Loucy (cell line): ENCODE measurements around the gene GSTT4.

Experiments
- H2AFZ ChIP-seq: fragments of 200-600 bp; sonication (generic); 2 replicates; pipeline ENCODE4 v1.6.0; 2016; ENCODE audit warnings: antibody characterized with exemption, mild to moderate bottlenecking, low read length, moderate library complexity
- H3F3A ChIP-seq: fragments of 200-600 bp; 2 replicates; pipeline ENCODE4 v1.6.0; 2016; ENCODE audit warnings: antibody characterized with exemption, low read depth, mild to moderate bottlenecking
- H3K27me3 ChIP-seq: fragments of 200-600 bp; sonication (generic); 2 replicates; pipeline ENCODE4 v1.6.1; 2014; ENCODE audit warnings: low read length, mild to moderate bottlenecking; ENCODE audit not compliant: insufficient read depth, poor library complexity, severe bottlenecking
- H3K36me3 ChIP-seq: fragments of 200-600 bp; sonication (generic); 2 replicates; pipeline ENCODE4 v1.6.1; 2016; ENCODE audit warnings: low read length; ENCODE audit not compliant: insufficient read depth
- H3K4me1 ChIP-seq: fragments of 200-600 bp; sonication (generic); 2 replicates; pipeline ENCODE4 v1.5.1; 2014; ENCODE audit warnings: low read length, mild to moderate bottlenecking; ENCODE audit not compliant: insufficient read depth, poor library complexity, severe bottlenecking
- H3K4me2 ChIP-seq: fragments of 200-600 bp; sonication (generic); 2 replicates; pipeline ENCODE4 v1.6.0; 2014; ENCODE audit warnings: antibody characterized with exemption, low read length, low read depth, mild to moderate bottlenecking; ENCODE audit not compliant: poor library complexity, severe bottlenecking
- H3K4me3 ChIP-seq: fragments of 200-600 bp; sonication (generic); 2 replicates; pipeline ENCODE4 v1.5.1; 2014; ENCODE audit warnings: low read length, mild to moderate bottlenecking, mixed read lengths; ENCODE audit not compliant: poor library complexity, severe bottlenecking
- H3K79me2 ChIP-seq: fragments of 200-600 bp; sonication (generic); 2 replicates; pipeline ENCODE4 v1.6.1; 2014; ENCODE audit warnings: low read length; ENCODE audit not compliant: insufficient read depth
- H3K9ac ChIP-seq: fragments of 200-600 bp; sonication (generic); 2 replicates; pipeline ENCODE4 v1.6.0; 2014; ENCODE audit warnings: mild to moderate bottlenecking, low read depth, low read length, moderate library complexity; ENCODE audit not compliant: poor library complexity, severe bottlenecking
- H3K9me2 ChIP-seq: fragments of 200-600 bp; sonication (generic); replicated peaks from 2 replicates; pipeline ENCODE4 v1.6.1; 2016; ENCODE audit warnings: low read depth, low read length, mixed read lengths
- H3K9me3 ChIP-seq: fragments of 200-600 bp; sonication (generic); 2 replicates; pipeline ENCODE4 v1.6.1; 2014; ENCODE audit warnings: mild to moderate bottlenecking, antibody characterized with exemption, low read length, low read depth; ENCODE audit not compliant: insufficient read depth
- H4K20me1 ChIP-seq: fragments of 200-600 bp; sonication (generic); 2 replicates; pipeline ENCODE4 v1.6.0; 2014; ENCODE audit warnings: antibody characterized with exemption, low read length, mild to moderate bottlenecking; ENCODE audit not compliant: insufficient read depth, poor library complexity, severe bottlenecking
- EZH2phosphoT487 ChIP-seq: fragments of 200-600 bp; IDR thresholded peaks from 2 replicates; pipeline ENCODE4 v1.6.1; 2018; ENCODE audit warnings: antibody characterized with exemption, mild to moderate bottlenecking, moderate library complexity, borderline replicate concordance
- TF ChIP-seq, protein P1 (sequence below): fragments of 200-600 bp; sonication (generic); conservative IDR thresholded peaks from 2 replicates; pipeline ENCODE4 v1.5.1; 2014; ENCODE audit warnings: mild to moderate bottlenecking, antibody characterized with exemption, low read length

Gene GSTT4

GRCh38 chr22:24005201-24005600, at the start of gene GSTT4:
TSS of gene GSTT4 (minus strand) at chr22:24005453. CDS start at chr22:24005356, 97 bp downstream.
- Histone ChIP-seq H3K27me3 (no peaks in the 10 kb centered on the region), H3F3A (no peaks in the 10 kb centered on the region), H3K4me3 (no peak within 1 kb of the TSS), H3K9ac (no peak within 1 kb of the TSS), H3K4me1 (no peaks in the 10 kb centered on the region), H3K4me2 (no peak within 1 kb of the TSS), H4K20me1 (no peaks in the 10 kb centered on the region), H2AFZ (no peak within 1 kb of the TSS; the same call in 1 of the 2 replicates), H3K9me3 (no peaks in the 10 kb centered on the region), H3K9me2 (no peaks in the 10 kb centered on the region), H3K79me2 (no peaks in the 10 kb centered on the region), H3K36me3 (no peaks in the 10 kb centered on the region)
- TF ChIP-seq, protein P1, sequence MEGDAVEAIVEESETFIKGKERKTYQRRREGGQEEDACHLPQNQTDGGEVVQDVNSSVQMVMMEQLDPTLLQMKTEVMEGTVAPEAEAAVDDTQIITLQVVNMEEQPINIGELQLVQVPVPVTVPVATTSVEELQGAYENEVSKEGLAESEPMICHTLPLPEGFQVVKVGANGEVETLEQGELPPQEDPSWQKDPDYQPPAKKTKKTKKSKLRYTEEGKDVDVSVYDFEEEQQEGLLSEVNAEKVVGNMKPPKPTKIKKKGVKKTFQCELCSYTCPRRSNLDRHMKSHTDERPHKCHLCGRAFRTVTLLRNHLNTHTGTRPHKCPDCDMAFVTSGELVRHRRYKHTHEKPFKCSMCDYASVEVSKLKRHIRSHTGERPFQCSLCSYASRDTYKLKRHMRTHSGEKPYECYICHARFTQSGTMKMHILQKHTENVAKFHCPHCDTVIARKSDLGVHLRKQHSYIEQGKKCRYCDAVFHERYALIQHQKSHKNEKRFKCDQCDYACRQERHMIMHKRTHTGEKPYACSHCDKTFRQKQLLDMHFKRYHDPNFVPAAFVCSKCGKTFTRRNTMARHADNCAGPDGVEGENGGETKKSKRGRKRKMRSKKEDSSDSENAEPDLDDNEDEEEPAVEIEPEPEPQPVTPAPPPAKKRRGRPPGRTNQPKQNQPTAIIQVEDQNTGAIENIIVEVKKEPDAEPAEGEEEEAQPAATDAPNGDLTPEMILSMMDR, result no peak
- TF ChIP-seq EZH2phosphoT487, result no peak

DNA sequence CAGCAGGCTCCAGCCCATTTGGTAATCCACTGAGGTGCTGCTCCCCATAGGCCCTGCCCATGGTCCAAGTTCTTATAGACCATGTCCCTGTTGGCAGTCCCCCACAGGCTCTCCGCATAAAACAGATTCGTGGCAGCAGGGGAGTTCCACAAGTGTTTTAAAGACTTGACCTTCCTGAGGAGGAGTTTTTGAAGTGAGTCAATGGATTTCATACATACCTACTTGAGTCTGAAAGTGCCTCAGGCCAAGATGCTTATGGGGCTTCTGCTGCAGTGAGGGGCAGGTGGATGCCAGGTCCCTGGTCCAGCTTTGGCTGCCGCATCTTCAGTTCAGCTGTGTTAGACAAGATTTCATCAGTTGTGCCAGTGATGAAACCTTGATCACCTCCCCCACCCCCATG, 49.1 kb upstream of the GSTT4 start:
- Histone ChIP-seq H3K4me3 (no peak overlapping the region), H4K20me1 (no peaks in the 10 kb centered on the region), H3K27me3 (no peaks in the 10 kb centered on the region), H3K4me1 (no peaks in the 10 kb centered on the region), H3K36me3 (peaks cover 86% of the 10 kb centered on the region; the same call in 1 of the 2 replicates), H3K4me2 (no peak overlapping the region), H3F3A (no peaks in the 10 kb centered on the region), H3K79me2 (no peaks in the 10 kb centered on the region), H3K9me2 (no peaks in the 10 kb centered on the region), H3K9ac (no peak overlapping the region), H3K9me3 (no peaks in the 10 kb centered on the region), H2AFZ (no peak overlapping the region)
- TF ChIP-seq, protein P1, result no peak
- TF ChIP-seq EZH2phosphoT487, result no peak

GRCh38 chr22:24053481-24054226, 48.4 kb upstream of the GSTT4 start:
- Histone ChIP-seq H3K9me2 (no peaks in the 10 kb centered on the region), H3K9ac (no peak overlapping the region)
- no peak for TF ChIP-seq EZH2phosphoT487
- TF ChIP-seq, protein P1, result no peak

More at GRCh38 chr22:24053481-24054226, 48.4 kb upstream of the GSTT4 start:
- Histone ChIP-seq H2AFZ (no peak overlapping the region), H3K4me3 (no peak overlapping the region), H3K4me1 (no peaks in the 10 kb centered on the region), H3K36me3 (peaks cover 86% of the 10 kb centered on the region; the same call in 1 of the 2 replicates), H3K9me3 (no peaks in the 10 kb centered on the region), H3K4me2 (no peak overlapping the region), H3K27me3 (no peaks in the 10 kb centered on the region), H3F3A (no peaks in the 10 kb centered on the region), H3K79me2 (no peaks in the 10 kb centered on the region), H4K20me1 (no peaks in the 10 kb centered on the region)
